Measurements from ENCODE around the gene SLC30A9.

DNA sequence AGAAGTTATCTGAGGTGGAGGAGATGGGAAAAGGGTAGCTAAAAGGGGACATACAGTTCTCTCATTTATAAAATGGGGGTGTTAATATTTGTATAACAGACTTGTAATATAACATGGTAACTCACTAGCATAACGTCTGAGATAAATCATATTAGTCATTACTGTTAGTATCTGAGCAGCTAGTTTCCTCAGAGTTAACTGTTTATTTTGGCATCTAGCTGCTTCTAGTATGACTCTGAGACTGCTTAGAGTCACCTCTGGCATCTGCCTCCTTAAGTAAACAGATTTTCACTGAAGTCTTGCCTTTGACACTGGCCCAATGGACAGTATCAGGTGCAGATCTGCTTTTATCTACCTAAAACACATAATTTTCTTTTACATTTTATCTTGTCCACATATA is 58.1 kb downstream of the SLC30A9 start:
- TF ChIP-seq, protein P1, sequence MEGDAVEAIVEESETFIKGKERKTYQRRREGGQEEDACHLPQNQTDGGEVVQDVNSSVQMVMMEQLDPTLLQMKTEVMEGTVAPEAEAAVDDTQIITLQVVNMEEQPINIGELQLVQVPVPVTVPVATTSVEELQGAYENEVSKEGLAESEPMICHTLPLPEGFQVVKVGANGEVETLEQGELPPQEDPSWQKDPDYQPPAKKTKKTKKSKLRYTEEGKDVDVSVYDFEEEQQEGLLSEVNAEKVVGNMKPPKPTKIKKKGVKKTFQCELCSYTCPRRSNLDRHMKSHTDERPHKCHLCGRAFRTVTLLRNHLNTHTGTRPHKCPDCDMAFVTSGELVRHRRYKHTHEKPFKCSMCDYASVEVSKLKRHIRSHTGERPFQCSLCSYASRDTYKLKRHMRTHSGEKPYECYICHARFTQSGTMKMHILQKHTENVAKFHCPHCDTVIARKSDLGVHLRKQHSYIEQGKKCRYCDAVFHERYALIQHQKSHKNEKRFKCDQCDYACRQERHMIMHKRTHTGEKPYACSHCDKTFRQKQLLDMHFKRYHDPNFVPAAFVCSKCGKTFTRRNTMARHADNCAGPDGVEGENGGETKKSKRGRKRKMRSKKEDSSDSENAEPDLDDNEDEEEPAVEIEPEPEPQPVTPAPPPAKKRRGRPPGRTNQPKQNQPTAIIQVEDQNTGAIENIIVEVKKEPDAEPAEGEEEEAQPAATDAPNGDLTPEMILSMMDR (IDR thresholded peaks at IDR 0.05) = no peak
- TF ChIP-seq POLR2AphosphoS5 (IDR thresholded peaks at IDR 0.05) = no peak
- no peak for TF ChIP-seq POLR2A (IDR thresholded peaks at IDR 0.05)
- no peak for TF ChIP-seq EP300 (IDR thresholded peaks at IDR 0.05)

Measured in gastroesophageal sphincter (tissue), 3 donors.